Esophagus muscularis mucosa (tissue), 4 donors: Measurements from ENCODE around the gene TUBB4A. TPM values are rescaled to one million over a fixed set of nuclear protein-coding genes. Genes with fewer than 3 reads are reported as not detected.
A peak's percentile ranks its signal among the peaks of the same experiment; 100 is the strongest.

Source experiments
- DNase-seq: peaks from one replicate; pipeline ENCODE4 v3.0.0-alpha.2; 2017; ENCODE audit errors: extremely low spot score
- H3K27ac ChIP-seq, 4 donors: fragments of 200-600 bp; sonication (generic); replicated peaks in 1 of 4; 1 replicate in 3 of 4; 2 replicates in 1 of 4; pipeline ENCODE4 v1.5.1; 2016 to 2019; ENCODE audit warnings: mild to moderate bottlenecking in 1 of 4
- H3K27me3 ChIP-seq, 4 donors: fragments of 200-600 bp; sonication (generic); one replicate each; pipeline versions ENCODE4 v1.5.1 to v1.6.0; 2016 to 2019
- H3K36me3 ChIP-seq, 4 donors: fragments of 200-600 bp; sonication (generic); one replicate each; pipeline ENCODE4 v1.5.1; 2016 to 2019
- H3K4me1 ChIP-seq, 4 donors: fragments of 200-600 bp; sonication (generic); one replicate each; pipeline ENCODE4 v1.5.1; 2016 to 2019
- H3K4me3 ChIP-seq, 4 donors: fragments of 200-600 bp; sonication (generic); 1 replicate in 2 of 4; 2 replicates in 2 of 4; pipeline ENCODE4 v1.5.1; 2016 to 2019; ENCODE audit warnings: mild to moderate bottlenecking in 4 of 4, moderate library complexity in 1 of 4
- H3K9me3 ChIP-seq, 4 donors: fragments of 200-600 bp; sonication (generic); 1 replicate in 3 of 4; 2 replicates in 1 of 4; pipeline ENCODE4 v1.5.1; 2016 to 2019
- CTCF ChIP-seq, 3 experiments: fragments of 200-600 bp in 2 of 3; fragments of 450-650 bp in 1 of 3; sonication (generic) in 2 of 3; IDR thresholded peaks; one replicate each; pipeline ENCODE4 v1.5.1; 2017 to 2019; ENCODE audit warnings: antibody characterized with exemption in 3 of 3, mild to moderate bottlenecking in 2 of 3, moderate library complexity in 1 of 3
- EP300 ChIP-seq: sonication (generic); formaldehyde crosslinking; IDR thresholded peaks from one replicate; pipeline ENCODE4 v1.6.1; 2017; ENCODE audit warnings: antibody characterized with exemption
- POLR2A ChIP-seq: fragments of 450-650 bp; IDR thresholded peaks from one replicate; pipeline ENCODE4 v1.6.1; 2017; ENCODE audit warnings: antibody characterized with exemption, moderate library complexity, mild to moderate bottlenecking, low read depth
- POLR2AphosphoS5 ChIP-seq, 2 donors: sonication (generic); formaldehyde crosslinking; IDR thresholded peaks; one replicate each; pipeline ENCODE4 v1.6.1; 2017; ENCODE audit warnings: antibody characterized with exemption in 2 of 2
- WGBS: methylation state at CpG from one replicate; pipeline ENCODE4 v1.1.5; 2018; 5-methylcytosine and 5-hydroxymethylcytosine counted together
- intact Hi-C: fragments of 100-400 bp; cut with DNase I; formaldehyde crosslinking; loops from one replicate; pipeline ENCODE4 v1.15.1; 2023
- total RNA-seq, 4 donors: library from RNA; depleted of rRNA; stranded (reverse); fragments of >200 nt; gene quantifications; one replicate each; pipeline versions ENCODE4 v1.1.0 to v1.2.1, GENCODE V29; 2016

The TUBB4A gene
- total RNA-seq, 4 donors from 2014 or later = 1.7 to 4.7 (median 3.4) TPM

DNA sequence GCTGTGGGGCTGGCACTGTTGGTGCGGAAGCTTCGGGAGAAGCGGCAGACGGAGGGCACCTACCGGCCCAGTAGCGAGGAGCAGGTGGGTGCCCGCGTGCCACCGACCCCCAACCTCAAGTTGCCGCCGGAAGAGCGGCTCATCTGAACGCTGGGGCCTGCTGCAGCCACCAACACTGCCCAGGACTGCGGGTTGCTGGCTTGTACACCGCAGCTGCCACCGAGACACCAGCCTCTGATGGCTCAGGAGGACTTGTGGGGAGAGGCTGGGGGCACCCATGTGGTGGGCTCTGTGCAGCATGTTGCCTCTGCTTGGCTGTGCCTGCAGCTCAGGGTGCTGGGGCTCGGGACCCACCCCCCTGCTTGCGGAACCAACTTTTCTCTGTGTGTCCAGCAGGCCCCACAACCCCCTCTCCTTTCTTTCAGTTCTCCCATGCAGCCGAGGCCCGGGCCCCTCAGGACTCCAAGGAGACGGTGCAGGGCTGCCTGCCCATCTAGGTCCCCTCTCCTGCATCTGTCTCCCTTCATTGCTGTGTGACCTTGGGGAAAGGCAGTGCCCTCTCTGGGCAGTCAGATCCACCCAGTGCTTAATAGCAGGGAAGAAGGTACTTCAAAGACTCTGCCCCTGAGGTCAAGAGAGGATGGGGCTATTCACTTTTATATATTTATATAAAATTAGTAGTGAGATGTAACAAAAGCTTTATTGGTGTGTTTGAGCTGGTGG lies 35.4 kb downstream of the TUBB4A start:
- Histone ChIP-seq H3K4me3 (no peak overlapping the region), H3K4me1 (peaks cover 0 to 8% (median 4%) of the 10 kb centered on the region in 4 donors), H3K27ac (no peak overlapping the region), H3K36me3 (no peaks in the 10 kb centered on the region), H3K27me3 (peaks cover 0 to 31% (median 14%) of the 10 kb centered on the region in 4 donors), H3K9me3 (no peaks in the 10 kb centered on the region)
- no peak for DNase-seq
- TF ChIP-seq EP300 (no peak), POLR2A (no peak), CTCF (IDR thresholded peaks at IDR 0.05) (no peak), POLR2AphosphoS5 (IDR thresholded peaks at IDR 0.05) (no peak)
- intact Hi-C loops = no loop called here
- 81% methylated on average over 5 of the region's 21 CpGs for WGBS

DNA sequence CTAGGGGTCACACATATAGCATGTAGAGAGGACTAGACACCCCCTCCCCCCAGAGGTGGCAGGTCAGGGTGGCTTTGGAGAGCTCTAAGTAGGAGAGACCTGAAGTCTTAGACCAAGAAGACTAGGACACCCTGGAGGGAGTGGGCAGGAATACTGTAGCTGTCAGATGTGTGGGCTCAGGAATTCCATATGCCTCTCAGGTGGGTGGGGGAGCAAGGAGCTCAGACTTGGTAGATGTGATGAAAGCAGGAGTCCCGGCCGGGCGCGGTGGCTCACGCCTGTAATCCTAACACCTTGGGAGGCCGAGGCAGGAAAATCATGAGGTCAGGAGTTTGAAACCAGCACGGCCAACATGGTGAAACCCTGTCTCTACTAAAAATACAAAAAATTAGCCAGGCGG lies 36.4 kb downstream of the TUBB4A start:
- peaks cover 0 to 11% (median 7%) of the 10 kb centered on the region in 4 donors for H3K4me1 ChIP-seq
- no peaks in the 10 kb centered on the region for H3K36me3 ChIP-seq
- WGBS = 97% methylated on average over 8 of the region's 8 CpGs
- TF ChIP-seq EP300 = no peak
- TF ChIP-seq CTCF (IDR thresholded peaks at IDR 0.05) = no peak
- TF ChIP-seq POLR2AphosphoS5 (IDR thresholded peaks at IDR 0.05) = no peak
- TF ChIP-seq POLR2A = no peak
- H3K9me3 ChIP-seq = no peaks in the 10 kb centered on the region
- DNase-seq = no peak
- intact Hi-C loops = no loop called here
- no peak overlapping the region for H3K4me3 ChIP-seq
- peaks cover 0 to 31% (median 14%) of the 10 kb centered on the region in 4 donors for H3K27me3 ChIP-seq
- no peak overlapping the region for H3K27ac ChIP-seq

- H3K9me3 ChIP-seq = no peaks in the 10 kb centered on the region
- no peak for DNase-seq
- intact Hi-C loops = no loop called here
- no peak for TF ChIP-seq POLR2AphosphoS5 (IDR thresholded peaks at IDR 0.05)
- no peak for TF ChIP-seq EP300
- TF ChIP-seq CTCF (IDR thresholded peaks at IDR 0.05) = no peak
- no peak for TF ChIP-seq POLR2A
- H3K4me3 ChIP-seq = no peak overlapping the region
- no peak overlapping the region for H3K27ac ChIP-seq
- H3K4me1 ChIP-seq = peaks cover 0 to 13% (median 9%) of the 10 kb centered on the region in 4 donors
- H3K27me3 ChIP-seq = peaks cover 0 to 31% (median 14%) of the 10 kb centered on the region in 4 donors
- no peaks in the 10 kb centered on the region for H3K36me3 ChIP-seq
- 54% methylated on average over 8 of the region's 9 CpGs for WGBS
Observed at GRCh38 chr19:6465006-6465405, 37.1 kb downstream of the TUBB4A start.

- Histone ChIP-seq H3K9me3 (no peaks in the 10 kb centered on the region), H3K4me3 (peak within 1 kb of the TSS in 1 of 4 donors; percentile 29), H3K36me3 (no peaks in the 10 kb centered on the region), H3K4me1 (peaks cover 0 to 19% (median 11%) of the 10 kb centered on the region in 4 donors), H3K27me3 (peaks cover 0 to 31% (median 14%) of the 10 kb centered on the region in 4 donors), H3K27ac (no peak within 1 kb of the TSS)
- TF ChIP-seq POLR2AphosphoS5 (IDR thresholded peaks at IDR 0.05) = no peak
- no peak for TF ChIP-seq POLR2A
- no peak for TF ChIP-seq EP300
- no peak for TF ChIP-seq CTCF (IDR thresholded peaks at IDR 0.05)
- intact Hi-C loops = no loop called here
- DNase-seq = no peak
- WGBS = 25% methylated on average over 4 of the region's 65 CpGs
Observed at GRCh38 chr19:6464070-6464873, 37.8 kb downstream of the TUBB4A start, which contains the start of gene CRB3. TSS of gene CRB3 (plus strand) at chr19:6464271. CDS start at chr19:6464702, 431 bp downstream.
